Activated CD8-positive, alpha-beta T cell treated with anti-CD3 and anti-CD28 coated beads for 36 hours (primary cell): ENCODE measurements around the gene KRTAP2-1. TPM values are rescaled to one million over a fixed set of nuclear protein-coding genes. Genes with fewer than 3 reads are reported as not detected.
"Not testable (repeated sequence)": the region's sequence is repeated elsewhere in the genome, so short reads cannot be mapped to it uniquely, and the experiment has no call there.

Experiments
- ATAC-seq: fragments of 200-7000 bp; cut with Tn5 transposase; one replicate; pipeline ENCODE4 v1.10.0; 2021; ENCODE audit warnings: mild to moderate bottlenecking, moderate library complexity
- CTCF ChIA-PET: fragments of 350-600 bp; sonication (Branson Sonifier 250); formaldehyde crosslinking; loops from one replicate; lab custom pipeline; 2021; ENCODE audit warnings: antibody characterized with exemption; lab: Charles Lee
- POLR2A ChIA-PET: fragments of 350-600 bp; sonication (Branson Sonifier 250); formaldehyde crosslinking; loops from one replicate; lab custom pipeline; 2021; ENCODE audit warnings: antibody characterized with exemption; lab: Charles Lee
- DNase-seq: peaks from one replicate; pipeline ENCODE4 v3.0.0-alpha.2; 2020
- H3K27ac Mint-ChIP-seq: one replicate; pipeline ENCODE4 v1.8.0; 2021; ENCODE audit warnings: mild to moderate bottlenecking, mixed read lengths
- H3K27me3 Mint-ChIP-seq: one replicate; pipeline ENCODE4 v1.8.0; 2021; ENCODE audit warnings: mixed read lengths
- H3K36me3 Mint-ChIP-seq: one replicate; pipeline ENCODE4 v1.8.0; 2021; ENCODE audit warnings: low read depth, mixed read lengths
- H3K4me1 Mint-ChIP-seq: one replicate; pipeline ENCODE4 v1.8.0; 2021; ENCODE audit warnings: low read depth, mixed read lengths
- H3K4me3 Mint-ChIP-seq: one replicate; pipeline ENCODE4 v1.8.0; 2021; ENCODE audit warnings: mild to moderate bottlenecking, moderate library complexity, mixed read lengths
- H3K9me3 Mint-ChIP-seq: one replicate; pipeline ENCODE4 v1.8.0; 2021; ENCODE audit warnings: mixed read lengths
- intact Hi-C: fragments of 100-400 bp; cut with micrococcal nuclease; formaldehyde crosslinking; loops from one replicate; pipeline ENCODE4 v1.10.0; 2022
- total RNA-seq, 2 experiments: library from RNA; stranded (reverse); gene quantifications; one replicate each; pipeline ENCODE4 v1.2.3, GENCODE V29; 2021
- TF ChIP-seq, protein P1 (sequence below): fragments of 200-600 bp; IDR thresholded peaks from one replicate; pipeline ENCODE4 v1.8.0; 2022; ENCODE audit warnings: antibody characterized with exemption, mild to moderate bottlenecking

The KRTAP2-1 gene
- total RNA-seq, 2 experiments from 2014 or later, result not detected

DNA sequence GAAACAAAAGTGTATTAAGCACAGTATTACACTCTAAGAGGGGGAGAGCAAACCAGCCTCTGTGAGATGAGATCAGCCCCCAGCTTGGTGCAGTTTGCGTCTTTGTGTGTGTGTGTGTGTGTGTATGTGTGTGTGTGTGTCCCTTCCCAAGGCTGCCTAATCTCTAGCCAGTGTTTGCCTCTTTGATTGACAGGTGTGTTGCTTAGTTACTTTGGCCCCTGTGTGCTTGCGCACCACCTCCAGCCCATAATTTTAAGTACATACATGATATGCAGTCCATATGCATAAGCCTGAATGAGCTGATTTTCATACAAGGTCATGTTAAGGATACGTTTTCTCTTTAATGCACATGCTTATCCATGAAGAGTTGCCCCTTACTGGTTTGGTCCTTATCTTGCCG lies 45.3 kb downstream of the KRTAP2-1 start:
- TF ChIP-seq, protein P1, sequence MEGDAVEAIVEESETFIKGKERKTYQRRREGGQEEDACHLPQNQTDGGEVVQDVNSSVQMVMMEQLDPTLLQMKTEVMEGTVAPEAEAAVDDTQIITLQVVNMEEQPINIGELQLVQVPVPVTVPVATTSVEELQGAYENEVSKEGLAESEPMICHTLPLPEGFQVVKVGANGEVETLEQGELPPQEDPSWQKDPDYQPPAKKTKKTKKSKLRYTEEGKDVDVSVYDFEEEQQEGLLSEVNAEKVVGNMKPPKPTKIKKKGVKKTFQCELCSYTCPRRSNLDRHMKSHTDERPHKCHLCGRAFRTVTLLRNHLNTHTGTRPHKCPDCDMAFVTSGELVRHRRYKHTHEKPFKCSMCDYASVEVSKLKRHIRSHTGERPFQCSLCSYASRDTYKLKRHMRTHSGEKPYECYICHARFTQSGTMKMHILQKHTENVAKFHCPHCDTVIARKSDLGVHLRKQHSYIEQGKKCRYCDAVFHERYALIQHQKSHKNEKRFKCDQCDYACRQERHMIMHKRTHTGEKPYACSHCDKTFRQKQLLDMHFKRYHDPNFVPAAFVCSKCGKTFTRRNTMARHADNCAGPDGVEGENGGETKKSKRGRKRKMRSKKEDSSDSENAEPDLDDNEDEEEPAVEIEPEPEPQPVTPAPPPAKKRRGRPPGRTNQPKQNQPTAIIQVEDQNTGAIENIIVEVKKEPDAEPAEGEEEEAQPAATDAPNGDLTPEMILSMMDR, result no peak
- DNase-seq (no peak), ATAC-seq (no peak)
- intact Hi-C loops, result no loop called here
- H3K27ac Mint-ChIP-seq, result no peak overlapping the region
- CTCF ChIA-PET, result no interaction called here
- H3K36me3 Mint-ChIP-seq, result no peaks in the 10 kb centered on the region
- no peaks in the 10 kb centered on the region for H3K9me3 Mint-ChIP-seq
- H3K27me3 Mint-ChIP-seq, result peaks cover 13% of the 10 kb centered on the region
- no peak overlapping the region for H3K4me3 Mint-ChIP-seq
- H3K4me1 Mint-ChIP-seq, result no peaks in the 10 kb centered on the region
- POLR2A ChIA-PET, result no interaction called here

DNA sequence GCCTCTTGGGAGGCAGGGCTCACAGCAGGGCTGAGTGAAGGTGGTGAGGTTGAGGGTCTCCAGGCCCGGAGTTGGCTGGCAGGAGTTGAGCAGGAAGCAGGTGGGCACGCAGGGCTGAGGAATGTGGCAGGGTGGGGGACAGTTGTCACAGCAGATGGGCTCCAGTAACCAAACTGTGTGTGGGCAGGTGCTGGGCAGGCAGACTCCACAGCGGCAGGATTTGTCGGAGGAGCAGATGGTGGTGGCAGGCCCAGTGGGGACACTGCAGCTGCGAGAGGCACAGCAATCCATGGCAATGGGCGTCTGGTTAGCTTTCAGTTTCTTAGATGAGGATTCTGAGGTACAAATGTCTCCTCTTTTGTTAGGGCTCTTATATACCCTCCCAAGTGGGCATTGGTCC lies 47.6 kb downstream of the KRTAP2-1 start, which contains the start of gene KRTAP3-2:
Gene KRTAP3-2, minus strand, starts transcription at position 344 of the 400 bp plus-strand sequence. Its CDS starts 53 bp downstream, at position 291.
- DNase-seq, CTCF ChIA-PET, H3K9me3 Mint-ChIP-seq, H3K4me1 Mint-ChIP-seq, ATAC-seq, intact Hi-C loops, POLR2A ChIA-PET, H3K4me3 Mint-ChIP-seq, H3K36me3 Mint-ChIP-seq, H3K27ac Mint-ChIP-seq: not testable (repeated sequence)
- peaks cover 15% of the 10 kb centered on the region for H3K27me3 Mint-ChIP-seq

DNA sequence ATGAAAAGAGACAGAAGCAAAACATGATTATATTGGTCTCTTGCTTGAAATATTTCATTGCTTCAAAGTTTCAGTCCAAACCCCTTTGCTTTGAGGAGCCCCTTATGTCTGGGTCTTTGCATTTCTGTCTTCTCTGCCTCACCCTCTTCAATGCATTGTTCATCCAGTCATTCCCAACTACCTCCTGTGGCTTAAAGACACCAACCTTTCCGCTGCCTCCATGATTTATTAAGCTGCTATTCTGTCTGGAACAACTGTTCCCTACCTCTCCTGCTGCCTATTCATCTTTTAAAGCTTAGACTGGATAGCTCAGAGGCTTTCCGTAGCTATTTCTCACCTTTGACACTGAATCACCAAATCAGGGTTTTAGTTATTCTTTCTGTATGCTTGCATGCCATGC lies 49.8 kb downstream of the KRTAP2-1 start:
- ChIA-PET POLR2A (no interaction called here), CTCF (no interaction called here)
- ATAC-seq, result no peak
- TF ChIP-seq, protein P1, result no peak
- intact Hi-C loops, result no loop called here
- Mint-ChIP-seq H3K4me1 (no peaks in the 10 kb centered on the region), H3K9me3 (no peaks in the 10 kb centered on the region), H3K27ac (no peak overlapping the region), H3K36me3 (no peaks in the 10 kb centered on the region), H3K4me3 (no peak overlapping the region), H3K27me3 (peaks cover 27% of the 10 kb centered on the region)
- no peak for DNase-seq

DNA sequence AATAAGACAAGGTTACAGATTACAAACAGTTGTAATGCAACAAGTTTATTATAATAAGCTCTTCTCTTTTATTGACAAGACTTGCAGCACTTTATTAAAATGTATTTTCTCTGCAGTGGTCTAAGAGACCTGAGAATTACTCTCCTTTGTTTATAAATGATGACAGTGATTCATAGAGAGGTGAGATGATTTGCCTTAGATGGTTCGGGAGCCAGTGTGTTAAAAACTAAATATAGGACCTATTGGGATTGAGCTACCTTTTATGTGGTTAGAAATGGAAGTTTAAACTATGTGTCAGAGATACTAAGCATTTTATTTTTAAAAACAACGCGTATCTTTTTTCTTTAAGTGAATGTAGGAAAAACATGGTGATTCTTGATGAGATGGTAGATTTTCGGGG lies 50.3 kb downstream of the KRTAP2-1 start:
- TF ChIP-seq, protein P1, result no peak
- ChIA-PET POLR2A (no interaction called here), CTCF (interaction anchor here (1.6 kb wide), 1 partner anchor 10 kb away, joined by 5 read pairs; no protein-coding TSS in a partner anchor)
- no peak overlapping the region for H3K27ac Mint-ChIP-seq
- H3K36me3 Mint-ChIP-seq, result no peaks in the 10 kb centered on the region
- peaks cover 30% of the 10 kb centered on the region for H3K27me3 Mint-ChIP-seq
- H3K9me3 Mint-ChIP-seq, result no peaks in the 10 kb centered on the region
- no peak for DNase-seq
- intact Hi-C loops, result no loop called here
- no peaks in the 10 kb centered on the region for H3K4me1 Mint-ChIP-seq
- no peak overlapping the region for H3K4me3 Mint-ChIP-seq
- no peak for ATAC-seq

Other genes with a start within 250 kb of the KRTAP2-1 start
- gene KRT28, start 247.4 kb downstream of the KRTAP2-1 start, total RNA-seq, result not detected
- 10 to 100 TPM; 26.9 to 31.3 TPM for gene KRT10, start 224.7 kb downstream of the KRTAP2-1 start, total RNA-seq
- not detected for gene KRT12, start 180.1 kb downstream of the KRTAP2-1 start, total RNA-seq
- not detected for gene KRT20, start 162.1 kb downstream of the KRTAP2-1 start, total RNA-seq
- gene KRT23, start 109.7 kb downstream of the KRTAP2-1 start, total RNA-seq, result not detected
- gene KRT39, start 80.4 kb downstream of the KRTAP2-1 start, total RNA-seq, result not detected
- gene KRT40, start 63.0 kb downstream of the KRTAP2-1 start, total RNA-seq, result not detected
- gene KRTAP3-3, start 53.2 kb downstream of the KRTAP2-1 start, total RNA-seq, result not detected
- not detected for gene KRTAP3-2, start 47.4 kb downstream of the KRTAP2-1 start, total RNA-seq
- gene KRTAP3-1, start 38.2 kb downstream of the KRTAP2-1 start, total RNA-seq, result not detected
- gene KRTAP1-5, start 20.1 kb downstream of the KRTAP2-1 start, total RNA-seq, result not detected
- not detected for gene KRTAP1-4, start 17.1 kb downstream of the KRTAP2-1 start, total RNA-seq
- not detected for gene KRTAP1-3, start 12.4 kb downstream of the KRTAP2-1 start, total RNA-seq
- not detected for gene KRTAP1-1, start 5.9 kb downstream of the KRTAP2-1 start, total RNA-seq
- gene KRTAP2-2, start 7.9 kb upstream of the KRTAP2-1 start, total RNA-seq, result not detected
- gene KRTAP2-3, start 12.8 kb upstream of the KRTAP2-1 start, total RNA-seq, result not detected
- gene KRTAP2-4, start 18.6 kb upstream of the KRTAP2-1 start, total RNA-seq, result not detected
- gene KRTAP4-7, start 36.8 kb upstream of the KRTAP2-1 start, total RNA-seq, result not detected
- gene KRTAP4-8, start 50.8 kb upstream of the KRTAP2-1 start, total RNA-seq, result not detected
- not detected for gene KRTAP4-16, start 54.9 kb upstream of the KRTAP2-1 start, total RNA-seq
- gene KRTAP4-9, start 58.1 kb upstream of the KRTAP2-1 start, total RNA-seq, result not detected
- gene KRTAP4-11, start 71.1 kb upstream of the KRTAP2-1 start, total RNA-seq, result not detected
- gene KRTAP4-12, start 76.9 kb upstream of the KRTAP2-1 start, total RNA-seq, result not detected
- not detected for gene KRTAP4-6, start 93.2 kb upstream of the KRTAP2-1 start, total RNA-seq
- gene KRTAP4-5, start 102.5 kb upstream of the KRTAP2-1 start, total RNA-seq, result not detected
- not detected for gene KRTAP4-4, start 113.4 kb upstream of the KRTAP2-1 start, total RNA-seq
- not detected for gene KRTAP4-3, start 120.9 kb upstream of the KRTAP2-1 start, total RNA-seq
- gene KRTAP4-2, start 130.9 kb upstream of the KRTAP2-1 start, total RNA-seq, result not detected
- gene KRTAP4-1, start 137.6 kb upstream of the KRTAP2-1 start, total RNA-seq, result not detected
- not detected for gene KRTAP9-1, start 142.6 kb upstream of the KRTAP2-1 start, total RNA-seq
- not detected for gene KRTAP9-2, start 179.3 kb upstream of the KRTAP2-1 start, total RNA-seq
- gene KRTAP9-3, start 185.1 kb upstream of the KRTAP2-1 start, total RNA-seq, result not detected
- gene KRTAP9-8, start 190.7 kb upstream of the KRTAP2-1 start, total RNA-seq, result not detected
- gene KRTAP9-4, start 202.4 kb upstream of the KRTAP2-1 start, total RNA-seq, result not detected
- gene KRTAP9-9, start 208.1 kb upstream of the KRTAP2-1 start, total RNA-seq, result not detected
- gene KRTAP9-6, start 218.1 kb upstream of the KRTAP2-1 start, total RNA-seq, result not detected
- gene KRTAP9-7, start 228.4 kb upstream of the KRTAP2-1 start, total RNA-seq, result not detected